GM12878 (cell line): ENCODE measurements around the gene SHH. TPM values are rescaled to one million over a fixed set of nuclear protein-coding genes. Genes with fewer than 3 reads are reported as not detected.

Source experiments
- ATAC-seq: fragments of 200-7000 bp; cut with Tn5 transposase; 3 replicates; pipeline ENCODE4 v1.9.1; 2020; ENCODE audit warnings: mild to moderate bottlenecking, moderate library complexity
- BruUV-seq: library from RNA; stranded (reverse); fragments of 400-500 nt; replicated peaks from 2 replicates; lab custom pipeline; 2021; lab: Mats Ljungman, UMichigan
- CTCF ChIA-PET: fragments of 300-600 bp; sonication (Branson Sonifier 250); formaldehyde crosslinking; extraction: SDS; loops from one replicate; lab custom pipeline; 2021; ENCODE audit warnings: inconsistent platforms; lab: Yijun Ruan, JAX
- POLR2A ChIA-PET: fragments of 350-600 bp; formaldehyde crosslinking; extraction: SDS; loops from one replicate; lab custom pipeline; 2021; ENCODE audit warnings: inconsistent platforms; lab: Charles Lee
- RAD21 ChIA-PET: fragments of 300-600 bp; sonication (Branson Sonifier 250); formaldehyde crosslinking; loops from one replicate; lab custom pipeline; 2023; ENCODE audit warnings: antibody characterized with exemption; ENCODE audit not compliant: unreplicated experiment; lab: Charles Lee
- SMC1A ChIA-PET: fragments of 300-600 bp; sonication (Branson Sonifier 250); formaldehyde crosslinking; loops from one replicate; lab custom pipeline; 2023; ENCODE audit not compliant: unreplicated experiment, uncharacterized antibody; lab: Charles Lee
- DNase-seq: peaks from one replicate; pipeline ENCODE4 v3.0.0-alpha.2; 2011; ENCODE audit warnings: low read depth, low spot score
- FAIRE-seq: peaks from 3 replicates; lab custom pipeline; 2011; peaks lifted over from hg19 to GRCh38; lab: Jason Lieb, UNC
- H2AFZ ChIP-seq: 2 replicates; pipeline ENCODE4 v1.6.0; 2011; ENCODE audit warnings: low read depth, low read length, control low read depth; ENCODE audit not compliant: control insufficient read depth
- H3K27ac ChIP-seq: 2 replicates; pipeline ENCODE4 v1.5.1; 2011; ENCODE audit warnings: control low read depth; ENCODE audit not compliant: control insufficient read depth, insufficient read depth
- H3K27me3 ChIP-seq, 2 experiments: replicated peaks in 1 of 2; 2 replicates each; pipeline versions ENCODE4 v1.6.0 to v1.6.1; 2011; ENCODE audit warnings: low read length in 1 of 2; ENCODE audit not compliant: control insufficient read depth in 2 of 2, insufficient read depth in 2 of 2
- H3K36me3 ChIP-seq, 2 experiments: 2 replicates each; pipeline ENCODE4 v1.5.1; 2011; ENCODE audit warnings: low read length in 1 of 2; ENCODE audit not compliant: control insufficient read depth in 2 of 2, insufficient read depth in 2 of 2
- H3K4me1 ChIP-seq: 2 replicates; pipeline ENCODE4 v1.6.1; 2011; ENCODE audit warnings: mild to moderate bottlenecking, low read length, moderate library complexity, mixed read lengths; ENCODE audit not compliant: control insufficient read depth, insufficient read depth
- H3K4me2 ChIP-seq: 2 replicates; pipeline ENCODE4 v1.6.0; 2011; ENCODE audit warnings: control low read depth; ENCODE audit not compliant: control insufficient read depth, insufficient read depth
- H3K4me3 ChIP-seq: fragments of 200-600 bp; sonication (generic); 2 replicates; pipeline ENCODE4 v1.5.1; 2016
- H3K79me2 ChIP-seq: 2 replicates; pipeline ENCODE4 v1.6.0; 2011; ENCODE audit warnings: low read length; ENCODE audit not compliant: control insufficient read depth, insufficient read depth
- H3K9ac ChIP-seq: 2 replicates; pipeline ENCODE4 v1.8.0; 2011; ENCODE audit warnings: low read length, control low read depth, mixed read lengths; ENCODE audit not compliant: control insufficient read depth, insufficient read depth
- H3K9me3 ChIP-seq: replicated peaks from 3 replicates; pipeline ENCODE4 v1.5.1; 2011; ENCODE audit warnings: mild to moderate bottlenecking, low read length; ENCODE audit not compliant: control insufficient read depth, insufficient read depth
- H4K20me1 ChIP-seq: 2 replicates; pipeline ENCODE4 v1.6.0; 2011; ENCODE audit not compliant: control insufficient read depth, insufficient read depth
- CREB1 ChIP-seq: IDR thresholded peaks from 2 replicates; pipeline ENCODE4 v1.6.1; 2012; ENCODE audit warnings: low read depth, mild to moderate bottlenecking, inconsistent platforms
- IKZF1 ChIP-seq: fragments of 450-650 bp; conservative IDR thresholded peaks from 2 replicates; pipeline ENCODE4 v1.6.1; 2017; ENCODE audit warnings: antibody characterized with exemption, mild to moderate bottlenecking
- JUND ChIP-seq: IDR thresholded peaks from 2 replicates; pipeline ENCODE4 v1.6.1; 2012; ENCODE audit warnings: low read depth, mild to moderate bottlenecking, low read length, improper control_type of control experiment, moderate library complexity
- NBN ChIP-seq: fragments of 450-650 bp; IDR thresholded peaks from 2 replicates; pipeline ENCODE4 v1.6.1; 2016
- NKRF ChIP-seq: fragments of 450-650 bp; conservative IDR thresholded peaks from 2 replicates; pipeline ENCODE4 v1.6.1; 2017; ENCODE audit warnings: mild to moderate bottlenecking, moderate library complexity
- PAX5 ChIP-seq: IDR thresholded peaks from 2 replicates; pipeline ENCODE4 v1.6.1; 2011; ENCODE audit warnings: low read depth, low read length, borderline replicate concordance
- PBX3 ChIP-seq: IDR thresholded peaks from 2 replicates; pipeline ENCODE4 v1.6.1; 2011; ENCODE audit warnings: mild to moderate bottlenecking, low read depth, low read length, moderate library complexity; ENCODE audit not compliant: insufficient replicate concordance
- POLR2AphosphoS2 ChIP-seq: IDR thresholded peaks from 2 replicates; pipeline ENCODE4 v1.6.1; 2011; ENCODE audit warnings: low read depth, mild to moderate bottlenecking, low read length, improper control_type of control experiment, moderate library complexity
- SUPT20H ChIP-seq: IDR thresholded peaks from 2 replicates; pipeline ENCODE4 v1.6.1; 2011; ENCODE audit warnings: low read depth, mild to moderate bottlenecking, low read length, moderate library complexity, borderline replicate concordance; ENCODE audit not compliant: control insufficient read depth
- TBL1XR1 ChIP-seq: IDR thresholded peaks from 2 replicates; pipeline ENCODE4 v1.6.1; 2012; ENCODE audit warnings: low read depth, low read length, improper control_type of control experiment
- USF2 ChIP-seq: IDR thresholded peaks from 2 replicates; pipeline ENCODE4 v1.6.1; 2011; ENCODE audit warnings: low read depth, low read length, improper control_type of control experiment, borderline replicate concordance
- ZNF207 ChIP-seq: fragments of 450-650 bp; IDR thresholded peaks from 2 replicates; pipeline ENCODE4 v1.6.1; 2014; ENCODE audit warnings: antibody characterized with exemption, mild to moderate bottlenecking, borderline replicate concordance
- ZNF217 ChIP-seq: fragments of 450-650 bp; IDR thresholded peaks from 2 replicates; pipeline ENCODE4 v1.6.1; 2017; ENCODE audit warnings: antibody characterized with exemption, mild to moderate bottlenecking
- WGBS: methylation state at CpG from one replicate; pipeline ENCODE4 v1.1.6; 2016; ENCODE audit warnings: low lambda C conversion rate; ENCODE audit not compliant: insufficient replicate concordance, insufficient coverage; ENCODE audit errors: missing lambda C conversion rate; 5-methylcytosine and 5-hydroxymethylcytosine counted together
- in situ Hi-C: fragments of 300-500 bp; cut with MboI; formaldehyde crosslinking; loops from 9 replicates; pipeline ENCODE4 v1.14.3; 2018; ENCODE audit warnings: mixed read lengths
- intact Hi-C: fragments of 100-400 bp; cut with micrococcal nuclease; formaldehyde crosslinking; loops from one replicate; pipeline ENCODE4 v1.14.2; 2022; ENCODE audit not compliant: unreplicated experiment
- polyA plus RNA-seq, 11 experiments: library from polyadenylated mRNA; depleted of rRNA in 4 of 11; unstranded in 6 of 11; stranded (reverse) in 5 of 11; fragments of >200 nt; fragmentation: Nextera tagmentation in 4 of 11; fragmentation: Illumina TruSeq in 1 of 11; extraction: Ambion mirVana in 4 of 11; extraction: Trizol in 1 of 11; gene quantifications; 1 replicate in 1 of 11; 2 replicates in 10 of 11; pipeline versions ENCODE4 v1.2.1 to v1.2.3, GENCODE V29; 2011 to 2016; ENCODE audit warnings: inconsistent platforms in 2 of 11, missing spikeins in 2 of 11, low read depth in 1 of 11
- total RNA-seq, 4 experiments: library from RNA; depleted of rRNA in 3 of 4; stranded (reverse); fragments of >200 nt in 3 of 4; fragmentation: Illumina TruSeq in 1 of 4; extraction: Trizol in 1 of 4; gene quantifications; 2 replicates each; pipeline versions ENCODE4 v1.2.1 to v1.2.3, GENCODE V29; 2013 to 2021

Gene SHH
- total and polyA plus RNA-seq, 10 of the 15 experiments (the other 5 are each of a cell fraction or from before 2014, with no cell fraction given): not detected

- Histone ChIP-seq H3K27me3 (no peaks in the 10 kb centered on the region), H3K79me2 (peaks cover 1% of the 10 kb centered on the region), H2AFZ (no peak overlapping the region), H3K9me3 (no peaks in the 10 kb centered on the region), H3K9ac (no peak overlapping the region)
- intact Hi-C loops: loop anchor here (10.0 kb wide), 1 partner anchor 845 kb away; no protein-coding TSS in a partner anchor
- TSS peak; percentile 5 for BruUV-seq
- in situ Hi-C loops: loop anchor here (25.0 kb wide), 1 partner anchor 382 kb away; no protein-coding TSS in a partner anchor
- 96% methylated on average over 6 of the region's 6 CpGs for WGBS
- SMC1A ChIA-PET: interaction anchor here (1.1 kb wide), 1 partner anchor 31 kb away, joined by 3 read pairs; no protein-coding TSS in a partner anchor
- TF ChIP-seq PAX5 (no peak), TBL1XR1 (no peak), ZNF207 (no peak), CREB1 (no peak), POLR2AphosphoS2 (no peak), USF2 (no peak), NKRF (no peak), JUND (no peak), ZNF217 (no peak), SUPT20H (no peak), IKZF1 (no peak), NBN (no peak), PBX3 (no peak)
- TF ChIP-seq, all 136 proteins: peak for 0
- H3K36me3 ChIP-seq: peaks cover 25 to 64% of the 10 kb centered on the region in 2 experiments
- RAD21 ChIA-PET: no interaction called here
- CTCF ChIA-PET: interaction anchor here (0.7 to 3.0 kb wide), 4 partner anchors 29 to 173 kb away, joined by 3 to 24 read pairs (median 5); no protein-coding TSS in a partner anchor
- no peak overlapping the region for H3K4me3 ChIP-seq
- H4K20me1 ChIP-seq: no peaks in the 10 kb centered on the region; the same call in 1 of the 2 replicates
- H3K4me2 ChIP-seq: no peak overlapping the region
- no peak for ATAC-seq
- peaks cover 4% of the 10 kb centered on the region; the same call in 1 of the 2 replicates for H3K4me1 ChIP-seq
- no peak for FAIRE-seq
- no peak overlapping the region for H3K27ac ChIP-seq
- DNase-seq: no peak
- POLR2A ChIA-PET: no interaction called here
Observed at GRCh38 chr7:155769701-155770100, 42.6 kb downstream of the SHH start.
